GM12874 (cell line): ENCODE results near the gene DNAJC11.

Experiments used
- CTCF ChIP-seq: IDR thresholded peaks from 2 replicates; pipeline ENCODE4 v1.5.1; 2011; ENCODE audit warnings: low read depth, mild to moderate bottlenecking, control low read depth, low read length, moderate library complexity; ENCODE audit not compliant: insufficient read depth

Gene DNAJC11

GRCh38 chr1:6614019-6614928, 87.3 kb downstream of the DNAJC11 start:
- no peak for TF ChIP-seq CTCF

- TF ChIP-seq CTCF: no peak
Measured at GRCh38 chr1:6613361-6614018, 88.1 kb downstream of the DNAJC11 start, which contains the start of gene PHF13. Gene PHF13 (plus strand): TSS chr1:6613731. CDS start chr1:6614067, 336 bp downstream.

GRCh38 chr1:6612641-6613360, 88.8 kb downstream of the DNAJC11 start:
- TF ChIP-seq CTCF: no peak

GRCh38 chr1:6603915-6604558, 97.6 kb downstream of the DNAJC11 start:
- no peak for TF ChIP-seq CTCF

GRCh38 chr1:6603238-6603914, 98.2 kb downstream of the DNAJC11 start:
- TF ChIP-seq CTCF: no peak

GRCh38 chr1:6602669-6603237, 98.9 kb downstream of the DNAJC11 start, which contains the start of gene KLHL21:
Gene KLHL21 (minus strand): TSS chr1:6602869. CDS start chr1:6602817, 52 bp downstream.
- no peak for TF ChIP-seq CTCF
